GM18505 (cell line): ENCODE data around the gene TM7SF3.
"Not testable (repeated sequence)": the region's sequence is repeated elsewhere in the genome, so short reads cannot be mapped to it uniquely, and the experiment has no call there.

Experiments used
- ATAC-seq: cut with Tn5 transposase; IDR thresholded peaks from one replicate; pipeline ENCODE4 v1.9.1; 2021; ENCODE audit not compliant: unreplicated experiment
- POLR2A ChIP-seq: IDR thresholded peaks from 4 replicates; pipeline ENCODE4 v1.6.1; 2011; ENCODE audit warnings: borderline replicate concordance; ENCODE audit not compliant: insufficient read depth, insufficient read length; ENCODE audit errors: extremely low read depth

TM7SF3 gene, protein sequence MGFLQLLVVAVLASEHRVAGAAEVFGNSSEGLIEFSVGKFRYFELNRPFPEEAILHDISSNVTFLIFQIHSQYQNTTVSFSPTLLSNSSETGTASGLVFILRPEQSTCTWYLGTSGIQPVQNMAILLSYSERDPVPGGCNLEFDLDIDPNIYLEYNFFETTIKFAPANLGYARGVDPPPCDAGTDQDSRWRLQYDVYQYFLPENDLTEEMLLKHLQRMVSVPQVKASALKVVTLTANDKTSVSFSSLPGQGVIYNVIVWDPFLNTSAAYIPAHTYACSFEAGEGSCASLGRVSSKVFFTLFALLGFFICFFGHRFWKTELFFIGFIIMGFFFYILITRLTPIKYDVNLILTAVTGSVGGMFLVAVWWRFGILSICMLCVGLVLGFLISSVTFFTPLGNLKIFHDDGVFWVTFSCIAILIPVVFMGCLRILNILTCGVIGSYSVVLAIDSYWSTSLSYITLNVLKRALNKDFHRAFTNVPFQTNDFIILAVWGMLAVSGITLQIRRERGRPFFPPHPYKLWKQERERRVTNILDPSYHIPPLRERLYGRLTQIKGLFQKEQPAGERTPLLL

DNA sequence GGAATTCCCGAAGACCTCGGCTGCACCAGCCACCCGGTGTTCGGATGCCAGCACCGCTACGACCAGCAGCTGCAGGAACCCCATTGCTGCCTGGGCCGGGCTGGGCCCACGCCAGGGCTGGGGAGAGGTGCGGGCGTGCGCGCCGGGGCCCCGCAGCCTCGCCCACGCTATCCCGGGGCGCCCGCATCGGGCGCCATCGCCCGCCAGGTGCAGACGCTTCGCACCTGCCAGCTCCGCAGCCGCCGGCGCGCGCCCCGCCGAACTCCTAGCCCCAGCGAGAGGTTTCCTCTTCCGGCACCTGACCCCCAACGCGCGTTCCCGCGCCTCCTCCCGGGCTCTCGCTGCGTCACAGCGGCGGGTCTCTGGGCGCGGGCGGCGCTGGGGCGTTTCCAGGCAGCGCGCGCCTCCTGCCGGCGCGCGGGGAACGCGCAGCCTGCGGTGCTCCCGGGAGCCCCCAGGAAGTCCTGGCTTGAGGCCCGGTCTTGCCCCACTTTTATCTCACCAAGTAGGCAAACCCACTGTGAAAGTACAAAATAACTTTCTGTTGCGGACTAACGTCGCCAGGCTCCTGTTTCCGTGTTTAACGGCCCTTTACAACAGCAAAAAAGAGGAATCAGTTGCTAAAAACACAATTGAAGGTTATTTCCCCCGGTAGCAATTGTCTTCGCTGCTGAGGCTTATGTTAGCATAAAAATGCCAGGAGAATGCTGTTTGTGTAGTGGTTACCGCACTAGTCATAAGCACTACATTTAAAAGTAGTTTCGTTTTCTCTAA, at the start of gene TM7SF3:
Gene TM7SF3 (minus strand): TSS at position 300 of the 774 bp plus-strand sequence. CDS start 216 bp downstream, at position 84.
- peak; percentile 86 for TF ChIP-seq POLR2A
- ATAC-seq = peak; percentile 87

DNA sequence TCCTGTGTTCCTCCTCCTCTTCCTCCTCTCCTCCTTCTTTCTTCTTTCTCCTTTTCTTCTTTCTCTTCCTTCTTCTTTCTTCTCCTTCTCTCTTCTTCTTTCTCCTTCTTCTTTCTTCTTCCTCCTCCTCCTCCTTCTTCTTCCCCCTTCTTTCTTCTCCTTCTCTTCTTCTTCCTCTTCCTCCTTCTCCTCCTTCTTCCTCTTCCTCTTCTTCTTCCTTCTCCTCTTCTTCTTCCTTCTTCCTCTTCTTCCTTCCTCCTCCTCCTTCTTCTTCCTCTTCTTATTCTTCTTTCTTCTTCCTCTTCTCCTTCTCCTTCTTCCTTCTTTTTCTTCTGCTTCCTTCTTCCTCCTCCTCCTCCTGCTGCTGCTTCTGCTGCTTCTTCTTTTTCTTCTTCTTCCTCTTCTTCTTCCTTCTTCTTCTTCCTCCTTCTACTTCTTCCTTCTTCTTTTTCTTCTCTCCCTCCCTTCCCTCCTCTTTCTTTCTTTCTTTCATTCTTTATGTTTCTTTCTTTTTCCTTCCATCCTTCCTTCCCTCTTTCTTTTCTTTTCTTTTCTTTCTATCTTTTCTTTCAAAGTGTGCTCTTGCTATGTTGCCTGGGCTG, 49.2 kb upstream of the TM7SF3 start:
- no peak for TF ChIP-seq POLR2A
- ATAC-seq = no peak

DNA sequence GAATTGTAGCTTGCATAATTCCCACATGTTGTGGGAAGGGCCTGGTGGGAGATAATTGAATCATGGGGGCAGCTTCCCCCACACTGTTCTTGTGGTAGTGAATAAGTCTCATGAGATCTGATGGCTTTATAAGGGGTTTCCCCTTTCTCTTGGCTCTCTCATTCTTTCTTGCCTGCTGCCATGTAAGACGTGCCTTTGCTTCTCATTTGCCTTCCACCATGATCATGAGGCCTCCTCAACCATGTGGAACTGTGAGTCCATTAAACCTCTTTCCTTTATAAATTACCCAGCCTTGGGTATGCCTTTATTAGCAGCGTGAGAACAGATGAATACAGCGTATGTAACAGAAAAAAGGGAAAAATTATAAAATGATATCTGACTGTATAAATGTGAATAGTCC, 47.1 kb upstream of the TM7SF3 start:
- no peak for ATAC-seq
- TF ChIP-seq POLR2A = no peak

DNA sequence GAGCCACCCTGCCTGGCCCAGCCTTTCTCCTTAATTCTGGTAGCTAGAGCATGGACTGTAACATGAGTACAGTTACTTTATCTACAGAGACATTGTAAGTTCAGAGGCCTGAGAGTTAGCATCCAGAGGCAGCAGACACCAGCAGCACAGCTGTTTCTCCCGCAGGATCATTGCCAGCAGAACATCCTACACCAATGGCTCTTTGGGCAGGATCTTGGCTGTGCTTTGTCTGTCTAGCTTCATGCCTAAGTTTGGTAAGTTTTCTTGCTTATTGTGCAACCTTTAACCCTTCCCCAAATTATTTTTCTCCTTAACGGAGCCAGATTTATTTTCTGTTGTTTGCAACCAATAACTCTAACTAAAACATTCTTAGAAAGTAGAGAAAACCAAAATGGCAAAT, 46.6 kb upstream of the TM7SF3 start:
- ATAC-seq = no peak
- no peak for TF ChIP-seq POLR2A

- no peak for TF ChIP-seq POLR2A
- ATAC-seq = no peak
Measured at GRCh38 chr12:27057543-27057942, 43.4 kb upstream of the TM7SF3 start.

- ATAC-seq = no peak
- TF ChIP-seq POLR2A = no peak
Measured at GRCh38 chr12:27055966-27056365, 41.8 kb upstream of the TM7SF3 start.

DNA sequence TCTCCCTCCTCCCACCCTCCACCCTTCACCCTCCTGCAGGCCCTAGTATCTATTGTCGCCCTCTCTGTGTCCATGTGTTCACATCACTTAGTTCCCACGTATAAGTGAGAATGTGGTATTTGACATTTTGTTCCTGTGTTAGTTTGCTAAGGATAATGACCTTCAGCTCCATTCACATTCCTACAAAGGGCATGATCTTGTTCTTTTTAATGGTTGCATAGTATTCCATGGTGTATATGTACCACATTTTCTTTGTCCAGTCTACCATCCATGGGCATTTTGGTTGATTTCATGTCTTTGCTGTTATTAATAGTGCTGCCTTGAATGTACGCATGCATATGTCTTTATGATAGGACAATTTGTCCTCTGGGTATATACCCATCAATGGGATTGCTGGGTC, 38.6 kb upstream of the TM7SF3 start:
- TF ChIP-seq POLR2A = no peak

GRCh38 chr12:27052176-27052575, 38.0 kb upstream of the TM7SF3 start:
- TF ChIP-seq POLR2A = no peak
- ATAC-seq = no peak

More for the DNA sequence above, 38.6 kb upstream of the TM7SF3 start:
- no peak for ATAC-seq

- no peak for ATAC-seq
- TF ChIP-seq POLR2A = no peak
Measured at GRCh38 chr12:27048822-27049752, 34.9 kb upstream of the TM7SF3 start.

GRCh38 chr12:27042018-27042417, 27.8 kb upstream of the TM7SF3 start:
- ATAC-seq = not testable (repeated sequence)

DNA sequence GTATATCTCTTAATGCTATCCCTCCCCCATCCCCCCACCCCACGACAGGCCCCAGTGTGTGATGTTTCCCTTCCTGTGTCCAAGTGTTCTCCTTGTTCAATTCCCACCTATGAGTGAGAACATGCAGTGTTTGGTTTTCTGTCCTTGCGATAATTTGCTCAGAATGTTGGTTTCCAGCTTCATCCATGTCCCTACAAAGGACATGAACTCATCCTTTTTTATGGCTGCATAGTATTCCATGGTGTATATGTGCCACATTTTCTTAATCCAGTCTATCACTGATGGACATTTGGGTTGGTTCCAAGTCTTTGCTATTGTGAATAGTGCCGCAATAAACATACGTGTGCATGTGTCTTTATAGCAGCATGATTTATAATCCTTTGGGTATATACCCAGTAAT, 26.5 kb upstream of the TM7SF3 start:
- ATAC-seq = not testable (repeated sequence)

DNA sequence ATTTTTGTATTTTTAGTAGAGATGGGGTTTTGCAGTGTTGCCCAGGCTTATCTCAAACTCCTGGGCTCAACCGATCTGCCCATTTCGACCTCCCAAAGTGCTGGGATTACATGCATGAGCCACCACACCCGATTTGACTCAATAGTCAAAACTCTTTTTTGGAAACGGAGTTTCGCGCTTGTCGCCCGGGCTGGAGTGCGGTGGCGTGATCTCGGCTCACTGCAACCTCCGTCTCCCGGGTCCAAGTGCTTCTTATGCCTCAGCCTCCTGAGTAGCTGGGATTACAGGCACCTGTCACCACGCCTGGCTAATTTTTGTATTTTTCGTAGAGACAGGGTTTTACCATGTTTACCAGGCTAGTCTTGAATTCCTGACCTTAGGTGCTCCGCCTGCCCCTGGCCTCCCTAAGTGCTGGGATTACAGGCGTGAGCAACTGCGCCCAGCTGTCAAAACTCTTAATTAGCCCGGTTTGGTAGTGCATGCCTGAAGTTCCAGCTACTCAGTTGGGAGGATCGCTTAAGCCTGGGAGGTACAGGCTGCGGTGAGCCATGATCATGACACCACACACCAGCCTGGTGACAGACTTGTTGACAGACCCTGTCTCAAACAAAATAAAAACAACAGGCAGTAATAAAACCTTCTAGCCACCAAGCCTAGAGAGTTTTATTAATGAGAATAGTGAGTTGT, 20.6 kb upstream of the TM7SF3 start:
- TF ChIP-seq POLR2A = no peak
- no peak for ATAC-seq
